GM12874 (cell line): ENCODE data around the gene PRPF40B.

ENCODE experiments used
- TF ChIP-seq, protein P1 (sequence below): IDR thresholded peaks from 2 replicates; pipeline ENCODE4 v1.5.1; 2011; ENCODE audit warnings: low read depth, mild to moderate bottlenecking, control low read depth, low read length, moderate library complexity; ENCODE audit not compliant: insufficient read depth

PRPF40B gene

DNA sequence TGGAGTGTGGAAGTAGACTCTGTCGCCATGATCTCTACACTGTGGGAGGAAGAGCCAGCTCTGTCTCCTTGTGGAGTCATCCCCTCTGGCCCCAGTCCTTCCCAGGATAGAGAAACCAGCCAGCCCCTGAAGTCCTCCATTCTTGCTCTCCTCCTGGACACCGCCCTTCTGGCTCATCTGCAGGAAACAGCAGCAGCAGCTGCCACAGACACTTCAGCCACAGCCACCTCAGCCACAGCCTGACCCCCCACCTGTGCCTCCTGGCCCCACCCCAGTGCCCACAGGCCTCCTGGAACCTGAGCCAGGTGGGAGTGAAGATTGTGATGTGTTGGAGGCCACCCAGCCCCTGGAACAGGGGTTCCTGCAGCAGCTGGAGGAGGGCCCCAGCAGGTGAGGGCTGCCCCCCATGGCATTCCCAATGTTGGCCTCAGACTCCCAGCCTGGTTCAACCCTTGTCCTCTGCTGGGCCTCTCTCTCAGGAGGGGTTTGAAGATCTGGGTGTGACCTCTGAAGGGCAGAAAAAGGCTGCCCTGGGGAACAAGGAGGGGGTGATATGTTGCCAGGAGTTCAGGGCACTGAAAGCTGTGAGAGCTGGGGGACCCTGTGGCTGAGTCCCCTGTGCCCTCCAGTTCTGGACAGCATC lies 10.5 kb downstream of the PRPF40B start:
- TF ChIP-seq, protein P1, sequence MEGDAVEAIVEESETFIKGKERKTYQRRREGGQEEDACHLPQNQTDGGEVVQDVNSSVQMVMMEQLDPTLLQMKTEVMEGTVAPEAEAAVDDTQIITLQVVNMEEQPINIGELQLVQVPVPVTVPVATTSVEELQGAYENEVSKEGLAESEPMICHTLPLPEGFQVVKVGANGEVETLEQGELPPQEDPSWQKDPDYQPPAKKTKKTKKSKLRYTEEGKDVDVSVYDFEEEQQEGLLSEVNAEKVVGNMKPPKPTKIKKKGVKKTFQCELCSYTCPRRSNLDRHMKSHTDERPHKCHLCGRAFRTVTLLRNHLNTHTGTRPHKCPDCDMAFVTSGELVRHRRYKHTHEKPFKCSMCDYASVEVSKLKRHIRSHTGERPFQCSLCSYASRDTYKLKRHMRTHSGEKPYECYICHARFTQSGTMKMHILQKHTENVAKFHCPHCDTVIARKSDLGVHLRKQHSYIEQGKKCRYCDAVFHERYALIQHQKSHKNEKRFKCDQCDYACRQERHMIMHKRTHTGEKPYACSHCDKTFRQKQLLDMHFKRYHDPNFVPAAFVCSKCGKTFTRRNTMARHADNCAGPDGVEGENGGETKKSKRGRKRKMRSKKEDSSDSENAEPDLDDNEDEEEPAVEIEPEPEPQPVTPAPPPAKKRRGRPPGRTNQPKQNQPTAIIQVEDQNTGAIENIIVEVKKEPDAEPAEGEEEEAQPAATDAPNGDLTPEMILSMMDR, result no peak

GRCh38 chr12:49635036-49635435 lies 11.7 kb downstream of the PRPF40B start:
- TF ChIP-seq, protein P1, result no peak

DNA sequence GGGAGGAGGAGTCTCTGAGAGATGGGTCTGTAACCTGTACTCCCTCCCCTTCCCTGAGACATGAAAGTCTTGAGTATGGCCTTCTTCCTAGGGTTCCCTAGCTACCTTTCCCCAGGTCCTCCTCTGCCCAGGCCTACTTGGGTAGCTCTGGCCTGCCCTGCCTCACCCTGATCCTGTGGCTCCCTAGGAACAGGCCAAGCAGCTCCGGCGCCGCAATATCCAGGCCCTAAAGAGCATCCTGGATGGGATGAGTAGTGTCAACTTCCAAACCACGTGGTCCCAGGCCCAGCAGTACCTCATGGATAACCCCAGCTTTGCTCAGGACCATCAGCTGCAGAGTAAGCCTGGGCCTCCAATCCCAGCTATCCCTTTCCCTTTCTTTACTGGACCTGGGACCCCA lies 12.3 kb downstream of the PRPF40B start:
- TF ChIP-seq, protein P1, result no peak

GRCh38 chr12:49636574-49636973 lies 13.2 kb downstream of the PRPF40B start:
- TF ChIP-seq, protein P1, result no peak

DNA sequence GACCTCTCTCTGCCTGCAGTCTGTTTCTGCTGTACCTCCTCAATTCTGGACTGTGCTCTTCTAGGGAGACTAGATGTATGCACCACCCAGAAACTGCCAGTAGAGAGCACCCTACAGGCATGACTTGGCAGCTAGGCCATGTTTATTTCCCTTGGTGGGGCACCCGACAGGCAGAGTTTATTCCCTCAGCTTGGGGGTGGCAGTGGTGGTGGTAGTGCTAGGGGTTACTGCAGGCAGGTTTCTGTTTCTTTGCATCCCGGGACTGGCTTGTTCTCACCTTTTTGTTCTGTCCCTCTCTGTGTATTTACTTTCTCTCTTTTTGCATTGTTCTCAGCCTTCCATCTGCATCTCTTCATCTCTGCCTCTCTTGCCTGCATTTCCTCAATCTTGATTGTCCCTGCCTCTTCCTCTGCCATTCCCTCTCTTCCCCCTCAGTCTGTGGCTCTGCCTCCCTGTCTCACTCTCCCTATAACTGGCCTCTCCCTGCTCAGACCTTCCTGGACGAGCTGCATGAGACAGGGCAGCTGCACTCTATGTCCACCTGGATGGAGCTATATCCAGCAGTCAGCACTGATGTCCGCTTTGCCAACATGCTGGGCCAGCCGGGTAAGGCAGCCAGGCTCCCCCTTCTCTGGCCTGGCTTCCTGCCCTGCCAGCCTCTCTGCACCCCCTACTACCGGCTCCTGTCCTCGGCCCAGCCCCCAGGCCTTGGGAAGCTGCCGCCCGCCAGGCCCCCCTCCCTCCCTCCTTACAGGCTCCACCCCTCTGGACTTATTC lies 13.8 kb downstream of the PRPF40B start:
- TF ChIP-seq, protein P1, result peak; percentile 77

DNA sequence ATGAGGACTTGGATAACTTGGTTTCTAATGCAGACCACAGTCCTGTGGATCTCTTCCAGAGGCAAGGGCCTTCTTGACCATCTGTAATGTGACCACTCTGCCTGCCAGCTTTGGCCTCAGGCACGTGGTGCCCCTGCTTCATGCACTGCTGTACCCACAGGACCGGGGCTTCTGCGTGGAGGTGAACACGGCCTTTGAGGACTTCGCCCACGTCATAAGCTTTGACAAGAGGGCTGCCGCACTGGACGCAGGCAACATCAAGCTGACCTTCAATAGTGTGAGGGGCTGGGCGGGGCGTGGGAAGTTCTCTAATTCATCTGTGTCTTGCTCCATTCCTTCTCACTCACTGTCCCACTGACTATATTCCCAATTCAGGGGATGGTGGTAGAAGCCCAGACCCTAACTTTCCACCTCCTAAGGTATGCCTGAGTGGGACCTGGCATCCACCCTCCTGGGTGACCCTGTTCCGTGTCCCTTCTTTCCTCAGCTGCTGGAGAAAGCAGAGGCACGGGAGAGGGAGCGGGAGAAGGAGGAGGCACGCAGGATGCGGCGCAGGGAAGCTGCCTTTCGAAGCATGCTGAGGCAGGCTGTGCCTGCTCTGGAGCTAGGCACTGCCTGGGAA lies 18.5 kb downstream of the PRPF40B start:
- TF ChIP-seq, protein P1, result no peak

GRCh38 chr12:49642370-49642802 lies 19.0 kb downstream of the PRPF40B start:
- TF ChIP-seq, protein P1, result no peak
